ENCODE data around the gene LIMK2.

DNA sequence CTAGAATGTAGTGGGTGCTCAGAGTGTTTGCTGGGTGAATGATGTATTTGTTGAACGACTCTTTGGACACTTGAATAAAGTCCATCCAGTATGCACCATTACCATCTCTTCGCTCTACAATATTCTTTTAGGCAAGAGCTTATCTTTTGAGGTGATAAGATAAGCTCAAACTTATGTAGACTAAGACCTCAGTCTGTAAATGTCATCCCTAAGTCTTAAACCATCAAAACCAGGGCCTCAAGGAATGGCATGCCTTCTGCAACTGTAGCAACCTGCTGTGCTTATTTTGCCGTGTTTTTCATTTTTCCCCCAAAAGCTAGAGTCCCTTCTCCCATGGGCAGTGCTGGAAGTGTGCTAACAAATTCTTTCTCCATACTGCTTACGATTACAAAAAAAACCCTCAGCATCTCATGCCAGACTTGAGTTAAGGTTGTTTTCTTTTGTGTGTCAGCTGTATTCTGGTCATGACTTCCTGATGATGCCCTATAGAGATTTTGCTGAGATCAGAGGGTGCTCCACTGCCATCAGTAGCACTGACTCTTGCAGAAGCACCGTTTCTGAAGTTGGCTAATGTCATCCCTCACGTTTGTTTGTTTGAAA, 27.8 kb downstream of the LIMK2 start:
- TF ChIP-seq POLR2A (IDR thresholded peaks at IDR 0.05; ENCODE audit: low read length) (no peak), GATA1 (IDR thresholded peaks at IDR 0.05; ENCODE audit: low read depth, low read length) (no peak)
